ENCODE measurements around the gene H2AZ1.
"Not testable (repeated sequence)": the region's sequence is repeated elsewhere in the genome, so short reads cannot be mapped to it uniquely, and the experiment has no call there.

Gene H2AZ1

DNA sequence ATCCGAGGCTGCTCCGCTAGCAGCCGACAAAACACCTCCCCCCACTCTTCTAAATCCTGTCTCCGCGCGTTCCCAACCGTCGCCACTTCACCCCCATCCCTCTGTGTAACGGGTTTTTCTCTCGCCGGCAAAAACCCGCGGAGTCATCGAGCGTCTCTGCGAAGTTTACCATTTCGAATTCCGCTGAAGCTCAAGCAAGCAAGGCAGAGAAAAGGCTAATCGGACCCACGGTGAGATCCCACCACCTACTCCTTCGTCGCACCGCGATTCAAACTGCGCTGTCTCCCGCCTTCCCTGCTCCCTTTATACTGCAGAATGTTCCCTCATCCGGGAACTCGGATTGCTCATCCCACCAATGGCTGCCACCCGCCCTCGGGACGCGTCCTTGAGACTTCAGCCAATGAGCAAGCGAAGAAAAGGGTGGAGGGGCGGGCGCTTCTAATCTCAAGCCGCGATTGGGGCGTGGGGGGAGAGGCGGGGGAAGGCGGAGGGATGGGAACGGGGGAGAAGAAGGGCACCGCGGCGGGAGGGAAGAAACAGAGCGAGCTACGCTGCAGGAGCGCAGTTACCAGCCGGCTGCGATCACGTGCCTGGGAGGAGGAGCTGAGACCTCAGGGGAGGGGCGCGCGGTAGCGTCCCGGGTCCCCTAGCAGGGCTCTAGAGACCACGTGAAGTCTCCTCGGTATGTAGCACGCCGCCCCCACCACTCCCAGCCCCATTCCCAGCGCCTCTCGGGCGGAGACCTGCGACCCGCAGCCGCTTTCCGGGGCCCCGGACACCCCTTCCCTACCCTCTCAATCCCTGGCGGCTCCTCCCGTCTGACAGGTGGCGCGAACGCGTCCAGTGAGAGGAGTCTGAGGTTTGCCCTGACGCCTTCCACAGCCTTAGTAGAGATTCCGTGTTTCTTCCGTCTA, at the start of gene H2AZ1:
Gene H2AZ1, minus strand, starts transcription at position 277 of the 914 bp plus-strand sequence. Its CDS starts 105 bp downstream, at position 172.
- Mint-ChIP-seq H3K36me3 (peaks cover 2% of the 10 kb centered on the region), H3K27me3 (no peaks in the 10 kb centered on the region), H3K27ac (no peak within 1 kb of the TSS), H3K4me1 (peaks cover 26% of the 10 kb centered on the region), H3K9me3 (no peaks in the 10 kb centered on the region), H3K4me3 (no peak within 1 kb of the TSS)

DNA sequence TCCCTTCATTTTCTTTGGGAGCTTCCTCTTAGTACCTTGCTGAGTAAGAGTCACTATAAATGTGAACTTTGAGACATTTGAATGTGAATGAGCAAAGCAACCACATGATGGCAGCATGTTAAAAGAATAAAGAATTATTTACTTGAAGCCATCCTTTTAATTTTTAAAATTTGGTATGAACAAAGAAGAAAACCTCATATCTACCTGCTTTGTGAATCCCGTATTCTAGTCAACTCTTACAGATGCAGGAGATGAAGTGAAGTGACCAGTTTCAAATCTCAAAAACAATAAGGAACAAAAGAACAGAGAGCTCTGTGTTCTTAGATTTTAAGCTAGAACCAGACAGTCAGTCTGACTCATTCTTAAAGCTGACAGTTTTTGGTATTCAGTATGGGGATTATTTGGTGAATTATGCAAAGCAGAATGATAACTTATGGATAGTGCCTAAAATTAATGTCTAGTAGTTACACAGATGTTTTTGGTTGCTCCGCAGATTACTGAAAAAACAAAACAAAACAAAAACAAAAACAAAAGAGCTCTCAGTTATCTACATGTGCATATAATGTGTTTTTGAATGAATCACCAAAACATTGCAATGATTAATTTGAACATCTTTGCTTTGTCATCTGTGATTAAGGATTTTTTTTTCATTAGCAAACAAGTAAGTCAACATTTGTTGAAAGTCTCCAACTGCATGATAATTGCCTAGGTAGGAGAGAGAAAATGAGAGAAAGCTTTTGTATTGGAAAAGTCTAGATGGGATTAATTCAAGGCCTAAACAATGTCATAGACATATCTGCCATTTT, 48.2 kb upstream of the H2AZ1 start:
- Mint-ChIP-seq H3K4me1 (no peaks in the 10 kb centered on the region), H3K4me3 (no peak overlapping the region), H3K36me3 (no peaks in the 10 kb centered on the region), H3K27ac (no peak overlapping the region), H3K9me3 (no peaks in the 10 kb centered on the region), H3K27me3 (peaks cover 5% of the 10 kb centered on the region)

DNA sequence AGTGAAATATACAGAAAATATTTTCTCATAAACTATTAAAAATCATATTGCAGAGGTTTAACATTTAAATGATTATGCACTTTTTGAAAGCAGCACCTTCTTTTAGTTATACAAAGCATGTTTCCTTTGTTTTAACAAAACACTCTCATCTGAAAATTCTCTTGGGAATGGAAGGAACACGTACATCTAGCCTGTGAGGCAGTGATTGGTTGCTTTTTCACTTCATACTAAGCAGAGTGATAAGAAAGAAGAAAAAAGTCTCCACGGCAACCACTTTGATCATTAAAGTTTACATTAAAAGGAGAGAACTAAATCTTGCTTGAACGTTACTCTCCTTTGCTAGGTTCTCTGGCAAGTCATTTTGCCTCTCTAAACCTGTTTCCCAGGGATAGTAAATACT, 41.7 kb upstream of the H2AZ1 start:
- Mint-ChIP-seq H3K9me3 (no peaks in the 10 kb centered on the region), H3K27me3 (peaks cover 10% of the 10 kb centered on the region), H3K27ac (no peak overlapping the region)

DNA sequence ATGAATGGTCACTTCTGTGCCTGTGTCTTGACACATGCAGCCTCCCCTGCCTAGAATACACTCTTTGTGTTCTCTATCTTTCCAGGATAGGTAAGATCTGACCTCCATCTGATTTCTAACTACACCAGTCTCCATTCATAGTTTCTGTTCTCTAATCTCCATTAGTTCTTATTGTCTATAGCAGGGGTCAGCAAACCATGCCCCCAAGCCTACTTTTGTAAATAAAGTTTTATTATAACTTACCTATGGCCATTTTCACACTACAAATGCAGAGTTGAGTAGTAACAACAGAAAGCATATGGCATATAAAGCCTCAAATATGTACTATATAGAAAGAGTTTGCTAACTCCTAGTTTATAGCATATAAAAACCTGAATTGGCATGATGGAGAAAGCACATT, 37.6 kb upstream of the H2AZ1 start:
- Mint-ChIP-seq H3K36me3 (no peaks in the 10 kb centered on the region), H3K27ac (no peak overlapping the region), H3K9me3 (no peaks in the 10 kb centered on the region), H3K4me1 (no peaks in the 10 kb centered on the region), H3K27me3 (peaks cover 9% of the 10 kb centered on the region), H3K4me3 (no peak overlapping the region)

More for the DNA sequence above, 41.7 kb upstream of the H2AZ1 start:
- Mint-ChIP-seq H3K36me3 (no peaks in the 10 kb centered on the region), H3K4me3 (no peak overlapping the region), H3K4me1 (no peaks in the 10 kb centered on the region)

DNA sequence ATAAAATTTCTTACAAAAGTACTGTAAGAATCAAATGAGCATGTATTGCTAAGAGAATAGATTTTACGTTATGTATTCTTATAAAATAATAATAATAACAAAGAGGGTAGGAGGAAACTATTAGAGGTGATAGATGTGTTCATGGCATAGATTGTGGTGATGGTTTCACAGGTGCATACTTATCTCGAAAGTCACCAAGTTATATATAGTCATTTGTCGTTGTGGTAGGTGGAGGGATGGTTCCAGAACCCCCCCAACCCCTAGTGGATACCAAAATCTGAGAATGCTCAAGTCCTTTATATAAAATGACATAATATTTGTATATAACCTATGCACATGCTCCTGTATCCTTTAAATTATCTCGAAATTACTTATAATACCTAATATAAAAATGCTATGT, 36.7 kb upstream of the H2AZ1 start:
- Mint-ChIP-seq H3K9me3 (no peaks in the 10 kb centered on the region), H3K4me3 (no peak overlapping the region), H3K36me3 (no peaks in the 10 kb centered on the region), H3K27me3 (peaks cover 9% of the 10 kb centered on the region), H3K4me1 (no peaks in the 10 kb centered on the region), H3K27ac (no peak overlapping the region)

DNA sequence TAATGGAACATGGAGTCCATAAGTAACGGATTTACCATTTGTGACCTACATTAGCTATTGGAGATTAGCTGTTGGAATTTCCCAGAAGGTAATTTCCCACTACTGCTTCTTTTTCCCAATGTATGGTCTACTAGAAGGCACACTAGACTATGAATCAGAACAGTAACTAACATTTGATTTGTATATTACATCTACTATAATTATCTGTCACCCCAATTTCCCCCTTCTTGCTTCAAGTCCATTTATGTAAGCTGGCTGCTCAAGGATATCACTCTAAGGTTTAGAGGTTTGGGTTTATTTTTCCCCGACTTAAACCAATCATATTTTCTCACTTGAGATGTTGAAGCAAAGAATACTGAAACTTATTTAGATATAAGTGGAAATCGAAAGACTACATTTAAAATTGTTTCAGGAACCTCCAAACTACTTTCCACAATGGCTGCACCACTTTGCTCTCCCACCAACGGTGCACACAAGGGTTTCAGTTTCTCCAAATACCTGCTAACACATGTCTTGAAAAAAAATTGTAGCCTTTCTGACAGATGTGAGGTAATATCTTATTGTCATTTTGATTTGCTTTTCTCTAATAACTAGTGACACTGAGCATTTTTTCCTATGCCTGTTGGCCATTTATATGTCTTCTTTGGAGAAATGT, 33.3 kb upstream of the H2AZ1 start:
- Mint-ChIP-seq H3K27ac (no peak overlapping the region), H3K9me3 (no peaks in the 10 kb centered on the region), H3K36me3 (no peaks in the 10 kb centered on the region), H3K4me1 (no peaks in the 10 kb centered on the region), H3K27me3 (peaks cover 6% of the 10 kb centered on the region), H3K4me3 (no peak overlapping the region)

DNA sequence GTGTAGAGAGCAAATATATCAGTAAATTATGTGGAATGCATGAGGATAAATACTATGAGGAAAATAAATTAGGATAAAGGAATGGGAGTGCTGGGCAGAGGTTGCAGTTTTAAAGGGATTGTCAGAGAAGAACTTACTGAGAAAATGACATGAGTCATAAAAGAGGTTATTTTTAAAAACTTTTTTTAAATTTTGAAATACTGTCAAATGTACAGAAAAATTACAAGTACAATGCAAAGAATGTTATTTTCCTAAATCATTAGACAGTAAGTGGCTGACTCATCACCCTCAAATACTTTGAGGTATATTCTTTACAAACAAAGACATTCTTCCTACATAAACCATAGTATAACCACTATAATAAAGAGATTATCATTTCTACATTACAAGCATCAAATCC, 29.8 kb upstream of the H2AZ1 start:
- H3K27me3 Mint-ChIP-seq: peaks cover 3% of the 10 kb centered on the region
- no peak overlapping the region for H3K27ac Mint-ChIP-seq
- peaks cover 3% of the 10 kb centered on the region for H3K36me3 Mint-ChIP-seq
- H3K4me3 Mint-ChIP-seq: no peak overlapping the region
- no peaks in the 10 kb centered on the region for H3K4me1 Mint-ChIP-seq
- H3K9me3 Mint-ChIP-seq: peaks cover 2% of the 10 kb centered on the region

DNA sequence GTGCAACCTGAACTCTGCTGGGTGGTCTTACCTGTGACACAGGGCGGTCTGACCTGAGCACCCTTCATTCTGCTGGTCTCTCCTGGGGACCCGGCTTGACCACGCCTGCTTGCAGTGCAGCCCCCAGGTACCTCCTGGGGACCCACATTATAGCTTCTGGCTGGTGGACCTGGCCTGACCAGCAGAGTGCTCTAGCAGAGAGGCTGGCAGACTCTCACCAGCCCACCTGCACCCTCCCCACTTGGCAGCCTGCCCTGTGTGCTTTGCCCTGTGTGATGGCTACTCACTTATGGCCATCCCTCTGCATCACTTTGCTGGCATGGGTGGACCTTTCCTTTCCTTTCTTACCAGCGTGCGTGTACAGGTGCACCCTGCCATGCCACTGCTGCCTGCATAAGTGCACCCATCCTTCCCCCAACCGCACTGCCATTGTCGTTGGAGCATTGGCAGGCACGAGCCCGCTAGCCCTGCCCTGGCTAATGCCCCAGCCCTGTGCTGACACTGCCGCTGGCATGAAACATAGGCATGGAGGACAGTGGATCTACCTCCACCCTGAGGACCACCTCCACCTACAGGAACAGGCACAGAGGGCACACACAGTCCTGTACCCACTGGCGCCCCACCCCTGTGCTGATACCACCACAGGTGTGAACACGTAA, 21.5 kb upstream of the H2AZ1 start:
- peaks cover 26% of the 10 kb centered on the region for H3K9me3 Mint-ChIP-seq
- no peaks in the 10 kb centered on the region for H3K4me1 Mint-ChIP-seq
- peaks cover 6% of the 10 kb centered on the region for H3K36me3 Mint-ChIP-seq
- H3K4me3 Mint-ChIP-seq: no peak overlapping the region
- H3K27me3 Mint-ChIP-seq: peaks cover 2% of the 10 kb centered on the region
- no peak overlapping the region for H3K27ac Mint-ChIP-seq

DNA sequence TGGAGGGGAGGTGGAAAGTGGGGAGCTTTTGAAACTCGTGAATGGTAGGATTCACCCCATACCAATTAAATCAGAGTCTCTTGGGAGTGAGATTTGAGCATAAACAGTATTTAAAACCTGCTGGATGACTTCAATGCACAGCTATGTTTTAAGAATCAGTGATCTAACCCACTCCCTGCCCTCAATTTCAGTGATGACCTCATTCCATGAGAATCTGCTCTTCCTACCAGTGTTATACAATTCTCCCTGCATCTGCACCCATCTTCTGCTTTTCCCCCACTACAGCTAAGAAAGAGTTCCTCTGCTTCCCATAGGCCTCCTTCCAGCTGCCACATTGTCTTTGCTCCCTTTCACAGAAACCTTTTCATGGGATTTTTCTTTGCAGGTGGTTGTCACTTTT, 18.3 kb upstream of the H2AZ1 start:
- no peak overlapping the region for H3K27ac Mint-ChIP-seq
- H3K4me3 Mint-ChIP-seq: no peak overlapping the region
- peaks cover 2% of the 10 kb centered on the region for H3K36me3 Mint-ChIP-seq
- H3K27me3 Mint-ChIP-seq: no peaks in the 10 kb centered on the region
- H3K4me1 Mint-ChIP-seq: peaks cover 16% of the 10 kb centered on the region
- peaks cover 9% of the 10 kb centered on the region for H3K9me3 Mint-ChIP-seq

DNA sequence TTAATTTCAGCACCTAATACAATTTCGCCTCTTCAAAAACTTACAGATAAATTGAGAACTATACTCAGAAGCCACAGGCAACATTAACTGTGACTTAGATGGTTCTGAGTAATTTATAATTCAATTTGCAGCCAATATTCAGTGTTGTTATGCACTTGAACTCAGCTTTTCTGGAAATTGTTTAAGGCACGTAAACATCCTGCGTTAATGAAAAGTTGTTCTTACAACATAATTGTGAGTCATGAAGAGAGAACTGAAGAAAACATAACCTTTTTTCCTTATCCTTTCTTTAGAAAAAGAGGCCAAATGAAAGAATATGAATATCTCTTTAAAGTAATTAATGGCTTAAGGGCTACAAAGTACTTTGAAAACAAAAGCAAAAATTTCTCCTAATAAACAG, 16.6 kb upstream of the H2AZ1 start:
- Mint-ChIP-seq H3K27me3 (no peaks in the 10 kb centered on the region), H3K9me3 (no peaks in the 10 kb centered on the region), H3K4me1 (peaks cover 16% of the 10 kb centered on the region), H3K27ac (no peak overlapping the region), H3K36me3 (peaks cover 2% of the 10 kb centered on the region), H3K4me3 (no peak overlapping the region)

DNA sequence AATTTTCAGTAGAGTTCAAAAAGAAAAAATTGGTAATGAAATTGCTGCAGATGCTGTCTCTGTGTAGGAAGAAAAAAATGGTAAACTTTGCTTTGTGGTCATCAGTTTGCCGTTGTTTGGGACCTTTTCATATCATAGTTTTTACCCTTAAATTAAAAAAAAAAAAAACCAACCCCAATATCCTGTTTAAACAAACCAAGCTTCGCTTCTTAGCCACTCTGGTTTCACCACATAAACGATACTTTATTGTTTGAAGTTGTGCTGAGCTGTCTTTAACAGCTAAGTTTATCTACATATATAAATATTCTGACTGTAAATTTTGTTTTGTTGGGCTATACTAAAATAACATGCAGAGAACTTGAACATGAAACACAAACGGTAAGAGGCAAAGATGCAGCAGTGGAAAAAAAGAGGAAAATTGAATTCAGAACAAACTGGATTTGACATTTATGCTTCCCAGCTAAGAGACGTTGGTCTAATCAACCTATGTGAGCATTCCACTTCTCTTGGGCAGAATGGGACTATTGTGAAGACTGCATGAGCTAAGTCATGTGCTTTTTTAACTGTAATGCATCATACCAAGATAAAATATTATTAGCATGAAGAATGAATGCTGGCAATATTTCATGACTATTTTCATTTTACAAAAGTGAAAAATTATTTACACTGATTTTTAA, 15.7 kb upstream of the H2AZ1 start:
- Mint-ChIP-seq H3K27me3 (no peaks in the 10 kb centered on the region), H3K4me1 (peaks cover 16% of the 10 kb centered on the region), H3K9me3 (no peaks in the 10 kb centered on the region), H3K4me3 (no peak overlapping the region), H3K36me3 (peaks cover 2% of the 10 kb centered on the region), H3K27ac (no peak overlapping the region)

DNA sequence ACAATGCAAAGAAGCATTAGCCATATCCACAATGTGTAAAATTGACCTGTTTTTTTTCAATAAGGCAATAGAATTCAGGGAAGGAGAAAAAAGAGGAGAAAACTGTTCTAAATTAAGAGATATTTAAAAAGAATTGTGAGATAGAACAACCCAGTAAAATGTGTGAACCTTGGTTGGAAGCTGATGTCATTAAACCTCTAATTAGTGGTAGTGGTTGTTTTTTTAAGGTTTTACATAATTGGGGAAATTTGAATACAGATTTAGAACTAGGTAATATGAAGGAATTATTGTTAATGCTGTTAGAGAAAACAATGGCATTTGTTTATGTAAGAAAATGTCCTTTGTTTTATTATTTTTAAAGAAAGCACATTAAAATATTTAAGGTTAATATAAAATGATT, 15.1 kb upstream of the H2AZ1 start:
- H3K36me3 Mint-ChIP-seq: peaks cover 2% of the 10 kb centered on the region
- H3K4me3 Mint-ChIP-seq: no peak overlapping the region
- H3K4me1 Mint-ChIP-seq: peaks cover 16% of the 10 kb centered on the region
- H3K9me3 Mint-ChIP-seq: no peaks in the 10 kb centered on the region
- H3K27me3 Mint-ChIP-seq: no peaks in the 10 kb centered on the region
- no peak overlapping the region for H3K27ac Mint-ChIP-seq

DNA sequence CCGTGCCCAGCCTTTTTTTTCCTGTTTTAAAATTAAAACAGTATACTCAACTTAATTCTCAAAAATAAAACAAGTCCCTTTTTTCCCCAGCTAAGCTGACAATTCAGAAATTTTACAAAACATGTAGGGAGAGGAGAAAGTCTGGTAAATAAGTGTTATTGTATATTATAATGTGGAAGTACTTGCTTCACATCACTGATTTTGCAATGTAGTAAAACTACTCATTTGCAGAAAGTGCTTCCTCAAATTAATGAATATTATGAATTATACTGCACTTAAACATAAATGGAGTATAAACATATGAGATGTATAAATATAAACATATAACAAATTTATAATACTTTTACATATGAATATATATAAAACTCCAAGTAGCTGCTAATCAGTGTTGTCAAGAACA, 11.6 kb upstream of the H2AZ1 start:
- Mint-ChIP-seq H3K27me3 (no peaks in the 10 kb centered on the region), H3K27ac (no peak overlapping the region), H3K4me3 (no peak overlapping the region), H3K4me1 (peaks cover 16% of the 10 kb centered on the region), H3K9me3 (peaks cover 6% of the 10 kb centered on the region), H3K36me3 (peaks cover 8% of the 10 kb centered on the region)

DNA sequence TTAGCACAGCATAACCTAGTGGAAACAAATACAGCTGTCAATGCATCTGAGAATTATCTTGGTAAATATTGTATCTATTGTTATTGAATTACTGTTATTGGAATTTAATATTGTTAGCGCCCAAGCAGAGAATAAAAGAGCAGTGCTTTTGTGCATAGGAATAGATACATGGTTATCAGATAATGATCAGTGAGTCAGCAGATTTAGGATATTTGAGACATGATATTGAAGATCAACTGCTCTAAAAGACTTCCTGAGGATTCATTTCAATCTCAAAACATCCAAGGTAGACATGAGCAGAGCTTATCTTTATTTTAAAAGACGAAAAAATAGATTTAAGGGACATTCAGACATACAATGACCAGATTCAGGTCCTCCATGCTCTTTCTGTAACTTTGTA, 10.6 kb upstream of the H2AZ1 start:
- Mint-ChIP-seq H3K9me3 (peaks cover 6% of the 10 kb centered on the region), H3K4me3 (no peak overlapping the region), H3K27me3 (no peaks in the 10 kb centered on the region), H3K27ac (no peak overlapping the region), H3K36me3 (peaks cover 16% of the 10 kb centered on the region), H3K4me1 (peaks cover 12% of the 10 kb centered on the region)

DNA sequence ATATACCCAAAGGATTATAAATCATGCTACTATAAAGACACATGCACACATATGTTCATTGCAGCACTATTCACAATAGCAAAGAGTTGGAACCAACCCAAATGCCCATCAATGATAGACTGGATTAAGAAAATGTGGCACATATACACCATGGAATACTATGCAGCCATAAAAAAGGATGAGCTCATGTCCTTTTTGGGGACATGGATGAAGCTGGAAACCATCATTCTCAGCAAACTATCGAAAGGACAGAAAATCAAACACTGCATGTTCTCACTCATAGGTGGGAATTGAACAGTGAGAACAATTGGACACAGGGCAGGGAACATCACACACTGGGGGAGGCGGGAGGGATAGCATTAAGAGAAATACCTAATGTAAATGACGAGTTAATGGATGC, 8.1 kb upstream of the H2AZ1 start:
- H3K4me3 Mint-ChIP-seq, H3K27me3 Mint-ChIP-seq, H3K9me3 Mint-ChIP-seq, H3K27ac Mint-ChIP-seq, H3K4me1 Mint-ChIP-seq: not testable (repeated sequence)
- H3K36me3 Mint-ChIP-seq: peaks cover 16% of the 10 kb centered on the region

Measured in activated naive CD4-positive, alpha-beta T cell treated with anti-CD3 and anti-CD28 coated beads, Interleukin-2, amount 50 U/mL, for 24 hours (primary cell).